Hepatocyte (in vitro differentiated cells): Measurements from ENCODE around the gene PLEKHF1.

Experiments used
- CTCF ChIP-seq: fragments of 200-600 bp; sonication (generic); IDR thresholded peaks from 2 replicates; pipeline ENCODE4 v1.5.1; 2016; ENCODE audit warnings: antibody characterized with exemption, mild to moderate bottlenecking; ENCODE audit not compliant: poor library complexity
- EZH2 ChIP-seq: fragments of 200-600 bp; sonication (generic); IDR thresholded peaks from 2 replicates; pipeline ENCODE4 v1.6.1; 2016; ENCODE audit warnings: antibody characterized with exemption, mild to moderate bottlenecking, borderline replicate concordance
- EZH2phosphoT487 ChIP-seq: fragments of 200-600 bp; sonication (generic); IDR thresholded peaks from one replicate; pipeline ENCODE4 v1.6.1; 2018; ENCODE audit warnings: antibody characterized with exemption, mild to moderate bottlenecking, low read depth, moderate library complexity; ENCODE audit not compliant: unreplicated experiment, severe bottlenecking

DNA sequence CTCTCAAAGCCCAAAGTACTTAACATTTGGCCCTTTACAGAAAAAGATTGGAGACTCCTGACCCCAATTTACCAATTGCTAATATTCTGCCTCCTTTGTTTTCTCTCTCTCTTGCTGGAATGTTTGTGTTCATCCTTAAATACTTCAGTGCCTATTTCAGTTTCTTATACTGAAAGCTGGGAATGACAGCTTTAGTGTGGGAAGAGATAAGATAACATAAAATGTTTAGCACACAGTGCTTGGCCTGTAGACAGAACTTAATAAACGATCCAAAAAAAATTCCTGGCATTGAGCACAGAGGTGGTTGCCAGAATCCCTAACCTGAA is 3.0 kb upstream of the PLEKHF1 start:
- no peak for TF ChIP-seq CTCF
- TF ChIP-seq EZH2: no peak
- TF ChIP-seq EZH2phosphoT487: no peak
